K562 (cell line): ENCODE data around the gene SELENOO. TPM values are rescaled to one million over a fixed set of nuclear protein-coding genes. Genes with fewer than 3 reads are reported as not detected.

Experiments
- ADNP ChIP-seq: fragments of 200-800 bp; sonication (Bioruptor generic); IDR thresholded peaks from 2 replicates; pipeline ENCODE4 v1.6.1; 2016; ENCODE audit warnings: missing genetic modification characterization, missing compliant biosample characterization
- ARID1B ChIP-seq: fragments of 450-650 bp; IDR thresholded peaks from 2 replicates; pipeline ENCODE4 v1.6.1; 2016; ENCODE audit warnings: antibody characterized with exemption, mild to moderate bottlenecking, inconsistent platforms
- CEBPB ChIP-seq: fragments of 450-650 bp; IDR thresholded peaks from 2 replicates; pipeline ENCODE4 v1.6.1; 2016; ENCODE audit warnings: missing genetic modification characterization, missing compliant biosample characterization
- E4F1 ChIP-seq: fragments of 250-450 bp; sonication (Bioruptor Pico); IDR thresholded peaks from 2 replicates; pipeline ENCODE4 v1.5.0; 2021; ENCODE audit warnings: mild to moderate bottlenecking, borderline replicate concordance
- MED1 ChIP-seq: sonication (generic); formaldehyde crosslinking; IDR thresholded peaks from 2 replicates; pipeline ENCODE4 v1.8.1; 2023; ENCODE audit warnings: missing genetic modification reagents, borderline replicate concordance
- OTX1 ChIP-seq: fragments of 450-650 bp; formaldehyde crosslinking; IDR thresholded peaks from 2 replicates; pipeline ENCODE4 v1.4.0; 2022; ENCODE audit warnings: mild to moderate bottlenecking
- POLR3G ChIP-seq: IDR thresholded peaks from 2 replicates; pipeline ENCODE4 v1.6.1; 2011; ENCODE audit not compliant: insufficient read length, insufficient replicate concordance; ENCODE audit errors: extremely low read depth
- PTRF ChIP-seq: fragments of 450-650 bp; IDR thresholded peaks from 2 replicates; pipeline ENCODE4 v1.6.1; 2016; ENCODE audit warnings: mild to moderate bottlenecking, missing genetic modification characterization, missing compliant biosample characterization
- RBM15 ChIP-seq: fragments of 200-400 bp; formaldehyde crosslinking; IDR thresholded peaks from 2 replicates; pipeline ENCODE4 v1.6.1; 2018; ENCODE audit warnings: mild to moderate bottlenecking, low read length, moderate library complexity; ENCODE audit not compliant: insufficient read depth
- SMAD1 ChIP-seq: fragments of 150-350 bp; IDR thresholded peaks from 2 replicates; pipeline ENCODE4 v1.6.1; 2014; ENCODE audit warnings: low read length, low read depth; ENCODE audit not compliant: partially characterized antibody
- WHSC1 ChIP-seq: IDR thresholded peaks from one replicate; pipeline ENCODE4 v1.6.1; 2012; ENCODE audit warnings: low read length, control low read depth, inconsistent platforms
- ZNF124 ChIP-seq: sonication (generic); formaldehyde crosslinking; IDR thresholded peaks from 2 replicates; pipeline ENCODE4 v1.8.1; 2022; ENCODE audit warnings: missing genetic modification reagents
- ZSCAN29 ChIP-seq: fragments of 450-650 bp; IDR thresholded peaks from 2 replicates; pipeline ENCODE4 v1.6.1; 2017
- polyA plus RNA-seq, 8 experiments: library from polyadenylated mRNA; depleted of rRNA in 4 of 8; stranded (reverse) in 5 of 8; unstranded in 3 of 8; fragments of >200 nt; fragmentation: Nextera tagmentation in 2 of 8; fragmentation: Illumina TruSeq in 1 of 8; extraction: Ambion mirVana in 2 of 8; extraction: Trizol in 1 of 8; gene quantifications; 2 replicates each; pipeline versions ENCODE4 v1.2.1 to v1.2.3, GENCODE V29; 2011 to 2014; ENCODE audit warnings: inconsistent platforms in 1 of 8, missing spikeins in 1 of 8
- total RNA-seq, 7 experiments: library from RNA; depleted of rRNA in 6 of 7; stranded (reverse); fragments of >200 nt in 6 of 7; fragmentation: Illumina TruSeq in 2 of 7; extraction: Trizol in 2 of 7; gene quantifications; 2 replicates each; pipeline versions ENCODE4 v1.2.1 to v1.2.3, GENCODE V29; 2011 to 2021; ENCODE audit warnings: low replicate concordance in 1 of 7
- TF ChIP-seq, protein P1 (sequence below): fragments of 450-650 bp; IDR thresholded peaks from 2 replicates; pipeline ENCODE4 v1.6.1; 2016; ENCODE audit warnings: low read depth
- TF ChIP-seq, protein P2 (sequence below): fragments of 250-450 bp; sonication (Bioruptor Pico); IDR thresholded peaks from 2 replicates; pipeline ENCODE4 v1.5.0; 2021
- TF ChIP-seq, protein P3 (sequence below): fragments of 450-650 bp; formaldehyde crosslinking; IDR thresholded peaks from 2 replicates; pipeline ENCODE4 v1.4.0; 2022; ENCODE audit warnings: mild to moderate bottlenecking, moderate library complexity

Gene SELENOO
- total and polyA plus RNA-seq, 9 of the 15 experiments (the other 6 are each of a cell fraction or from before 2014, with no cell fraction given), result 0.37 to 24.9 (median 8.3) TPM

GRCh38 chr22:50244420-50245213 lies 43.8 kb downstream of the SELENOO start, which contains the start of gene TUBGCP6 (continued):
- TF ChIP-seq, protein P1, sequence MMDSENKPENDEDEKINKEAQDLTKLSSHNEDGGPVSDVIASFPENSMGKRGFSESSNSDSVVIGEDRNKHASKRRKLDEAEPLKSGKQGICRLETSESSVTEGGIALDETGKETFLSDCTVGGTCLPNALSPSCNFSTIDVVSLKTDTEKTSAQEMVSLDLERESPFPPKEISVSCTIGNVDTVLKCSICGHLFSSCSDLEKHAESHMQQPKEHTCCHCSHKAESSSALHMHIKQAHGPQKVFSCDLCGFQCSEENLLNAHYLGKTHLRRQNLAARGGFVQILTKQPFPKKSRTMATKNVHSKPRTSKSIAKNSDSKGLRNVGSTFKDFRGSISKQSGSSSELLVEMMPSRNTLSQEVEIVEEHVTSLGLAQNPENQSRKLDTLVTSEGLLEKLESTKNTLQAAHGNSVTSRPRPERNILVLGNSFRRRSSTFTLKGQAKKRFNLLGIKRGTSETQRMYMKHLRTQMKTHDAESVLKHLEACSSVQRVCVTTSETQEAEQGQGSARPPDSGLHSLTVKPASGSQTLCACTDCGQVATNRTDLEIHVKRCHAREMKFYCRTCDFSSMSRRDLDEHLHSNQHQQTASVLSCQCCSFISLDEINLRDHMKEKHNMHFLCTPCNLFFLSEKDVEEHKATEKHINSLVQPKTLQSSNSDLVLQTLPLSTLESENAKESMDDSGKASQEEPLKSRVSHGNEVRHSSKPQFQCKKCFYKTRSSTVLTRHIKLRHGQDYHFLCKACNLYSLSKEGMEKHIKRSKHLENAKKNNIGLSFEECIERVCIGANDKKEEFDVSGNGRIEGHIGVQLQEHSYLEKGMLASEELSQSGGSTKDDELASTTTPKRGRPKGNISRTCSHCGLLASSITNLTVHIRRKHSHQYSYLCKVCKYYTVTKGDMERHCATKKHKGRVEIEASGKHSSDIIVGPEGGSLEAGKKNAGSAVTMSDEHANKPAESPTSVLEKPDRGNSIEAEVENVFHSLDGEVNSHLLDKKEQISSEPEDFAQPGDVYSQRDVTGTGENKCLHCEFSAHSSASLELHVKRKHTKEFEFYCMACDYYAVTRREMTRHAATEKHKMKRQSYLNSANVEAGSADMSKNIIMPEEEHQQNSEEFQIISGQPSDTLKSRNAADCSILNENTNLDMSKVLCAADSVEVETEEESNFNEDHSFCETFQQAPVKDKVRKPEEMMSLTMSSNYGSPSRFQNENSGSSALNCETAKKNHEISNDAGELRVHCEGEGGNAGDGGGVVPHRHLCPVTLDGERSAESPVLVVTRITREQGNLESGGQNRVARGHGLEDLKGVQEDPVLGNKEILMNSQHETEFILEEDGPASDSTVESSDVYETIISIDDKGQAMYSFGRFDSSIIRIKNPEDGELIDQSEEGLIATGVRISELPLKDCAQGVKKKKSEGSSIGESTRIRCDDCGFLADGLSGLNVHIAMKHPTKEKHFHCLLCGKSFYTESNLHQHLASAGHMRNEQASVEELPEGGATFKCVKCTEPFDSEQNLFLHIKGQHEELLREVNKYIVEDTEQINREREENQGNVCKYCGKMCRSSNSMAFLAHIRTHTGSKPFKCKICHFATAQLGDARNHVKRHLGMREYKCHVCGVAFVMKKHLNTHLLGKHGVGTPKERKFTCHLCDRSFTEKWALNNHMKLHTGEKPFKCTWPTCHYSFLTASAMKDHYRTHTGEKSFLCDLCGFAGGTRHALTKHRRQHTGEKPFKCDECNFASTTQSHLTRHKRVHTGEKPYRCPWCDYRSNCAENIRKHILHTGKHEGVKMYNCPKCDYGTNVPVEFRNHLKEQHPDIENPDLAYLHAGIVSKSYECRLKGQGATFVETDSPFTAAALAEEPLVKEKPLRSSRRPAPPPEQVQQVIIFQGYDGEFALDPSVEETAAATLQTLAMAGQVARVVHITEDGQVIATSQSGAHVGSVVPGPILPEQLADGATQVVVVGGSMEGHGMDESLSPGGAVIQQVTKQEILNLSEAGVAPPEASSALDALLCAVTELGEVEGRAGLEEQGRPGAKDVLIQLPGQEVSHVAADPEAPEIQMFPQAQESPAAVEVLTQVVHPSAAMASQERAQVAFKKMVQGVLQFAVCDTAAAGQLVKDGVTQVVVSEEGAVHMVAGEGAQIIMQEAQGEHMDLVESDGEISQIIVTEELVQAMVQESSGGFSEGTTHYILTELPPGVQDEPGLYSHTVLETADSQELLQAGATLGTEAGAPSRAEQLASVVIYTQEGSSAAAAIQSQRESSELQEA, result no peak
- TF ChIP-seq WHSC1 (no peak), SMAD1 (no peak), POLR3G (no peak), E4F1 (CRISPR knock-in tag) (no peak), ARID1B (0 out of 2 replicates have a peak, but pooled peaks have one; percentile 14), PTRF (tag) (no peak), MED1 (CRISPR knock-in tag) (no peak), ADNP (tag) (no peak), ZNF124 (no peak), OTX1 (CRISPR knock-in tag) (no peak), CEBPB (tag) (no peak), ZSCAN29 (no peak), RBM15 (no peak)
- TF ChIP-seq, protein P2, sequence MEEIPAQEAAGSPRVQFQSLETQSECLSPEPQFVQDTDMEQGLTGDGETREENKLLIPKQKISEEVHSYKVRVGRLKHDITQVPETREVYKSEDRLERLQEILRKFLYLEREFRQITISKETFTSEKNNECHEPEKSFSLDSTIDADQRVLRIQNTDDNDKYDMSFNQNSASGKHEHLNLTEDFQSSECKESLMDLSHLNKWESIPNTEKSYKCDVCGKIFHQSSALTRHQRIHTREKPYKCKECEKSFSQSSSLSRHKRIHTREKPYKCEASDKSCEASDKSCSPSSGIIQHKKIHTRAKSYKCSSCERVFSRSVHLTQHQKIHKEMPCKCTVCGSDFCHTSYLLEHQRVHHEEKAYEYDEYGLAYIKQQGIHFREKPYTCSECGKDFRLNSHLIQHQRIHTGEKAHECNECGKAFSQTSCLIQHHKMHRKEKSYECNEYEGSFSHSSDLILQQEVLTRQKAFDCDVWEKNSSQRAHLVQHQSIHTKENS, result no peak
- TF ChIP-seq, protein P3, sequence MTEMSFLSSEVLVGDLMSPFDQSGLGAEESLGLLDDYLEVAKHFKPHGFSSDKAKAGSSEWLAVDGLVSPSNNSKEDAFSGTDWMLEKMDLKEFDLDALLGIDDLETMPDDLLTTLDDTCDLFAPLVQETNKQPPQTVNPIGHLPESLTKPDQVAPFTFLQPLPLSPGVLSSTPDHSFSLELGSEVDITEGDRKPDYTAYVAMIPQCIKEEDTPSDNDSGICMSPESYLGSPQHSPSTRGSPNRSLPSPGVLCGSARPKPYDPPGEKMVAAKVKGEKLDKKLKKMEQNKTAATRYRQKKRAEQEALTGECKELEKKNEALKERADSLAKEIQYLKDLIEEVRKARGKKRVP (CRISPR knock-in tag), result no peak
